HG03558 (cell line): ENCODE measurements around the gene CCT5.
"Not testable (repeated sequence)": the region's sequence is repeated elsewhere in the genome, so short reads cannot be mapped to it uniquely, and the experiment has no call there.

Source experiments
- ATAC-seq: cut with Tn5 transposase; IDR thresholded peaks from one replicate; pipeline ENCODE4 v1.9.1; 2021; ENCODE audit warnings: moderate number of reproducible peaks; ENCODE audit not compliant: unreplicated experiment; ENCODE audit errors: extremely low read depth

CCT5 gene

GRCh38 chr5:10244342-10244944 lies 5.6 kb upstream of the CCT5 start:
- no peak for ATAC-seq

GRCh38 chr5:10246761-10247160 lies 3.3 kb upstream of the CCT5 start:
- ATAC-seq, result no peak

GRCh38 chr5:10247217-10247616 lies 2.9 kb upstream of the CCT5 start:
- ATAC-seq, result not testable (repeated sequence)

GRCh38 chr5:10248378-10249260 lies 1.5 kb upstream of the CCT5 start:
- no peak for ATAC-seq

GRCh38 chr5:10250806-10251276 lies 761 bp downstream of the CCT5 start:
- ATAC-seq, result no peak

GRCh38 chr5:10251405-10251804 lies 1.3 kb downstream of the CCT5 start:
- no peak for ATAC-seq

GRCh38 chr5:10253390-10253789 lies 3.3 kb downstream of the CCT5 start:
- ATAC-seq, result no peak

- ATAC-seq, result no peak
Measured at GRCh38 chr5:10254686-10255085, 4.6 kb downstream of the CCT5 start.

GRCh38 chr5:10257870-10258269 lies 7.8 kb downstream of the CCT5 start:
- no peak for ATAC-seq

- ATAC-seq, result no peak
Measured at GRCh38 chr5:10259899-10260298, 9.8 kb downstream of the CCT5 start.

GRCh38 chr5:10261065-10261464 lies 11.0 kb downstream of the CCT5 start:
- no peak for ATAC-seq

GRCh38 chr5:10262121-10262774 lies 12.2 kb downstream of the CCT5 start:
- no peak for ATAC-seq

GRCh38 chr5:10262995-10263394 lies 12.9 kb downstream of the CCT5 start:
- ATAC-seq, result no peak

GRCh38 chr5:10264604-10265003 lies 14.5 kb downstream of the CCT5 start:
- no peak for ATAC-seq

- ATAC-seq, result no peak
Measured at GRCh38 chr5:10265245-10266109, 15.4 kb downstream of the CCT5 start.

GRCh38 chr5:10266137-10266536 lies 16.1 kb downstream of the CCT5 start:
- ATAC-seq, result no peak

GRCh38 chr5:10266839-10267238 lies 16.8 kb downstream of the CCT5 start:
- no peak for ATAC-seq

GRCh38 chr5:10268100-10268499 lies 18.0 kb downstream of the CCT5 start:
- no peak for ATAC-seq

GRCh38 chr5:10272053-10272874 lies 22.2 kb downstream of the CCT5 start:
- ATAC-seq, result no peak
